Measurements from ENCODE around the gene EXD2.

DNA sequence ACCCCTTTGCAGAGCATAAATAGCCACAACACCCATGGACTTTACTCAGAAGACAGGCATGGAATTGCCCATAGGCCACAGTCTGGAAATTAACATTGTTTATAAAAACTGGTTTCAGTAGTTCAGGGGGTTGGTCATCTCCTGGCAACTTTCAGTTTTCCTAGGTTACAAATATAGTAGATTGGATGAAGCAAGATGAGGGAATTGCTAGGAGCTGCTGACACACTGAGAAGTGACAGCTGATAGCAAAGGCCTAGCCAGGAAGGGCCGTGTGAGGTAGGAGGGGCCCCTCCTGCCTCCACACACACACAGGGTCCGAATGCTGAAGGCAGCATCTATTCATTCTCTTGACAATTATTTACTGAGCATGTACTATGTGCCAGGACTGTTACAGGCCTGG, 76.9 kb downstream of the EXD2 start:
- TF ChIP-seq POLR2AphosphoS5 (IDR thresholded peaks at IDR 0.05; ENCODE audit: low read length), result no peak
- TF ChIP-seq, protein P1, sequence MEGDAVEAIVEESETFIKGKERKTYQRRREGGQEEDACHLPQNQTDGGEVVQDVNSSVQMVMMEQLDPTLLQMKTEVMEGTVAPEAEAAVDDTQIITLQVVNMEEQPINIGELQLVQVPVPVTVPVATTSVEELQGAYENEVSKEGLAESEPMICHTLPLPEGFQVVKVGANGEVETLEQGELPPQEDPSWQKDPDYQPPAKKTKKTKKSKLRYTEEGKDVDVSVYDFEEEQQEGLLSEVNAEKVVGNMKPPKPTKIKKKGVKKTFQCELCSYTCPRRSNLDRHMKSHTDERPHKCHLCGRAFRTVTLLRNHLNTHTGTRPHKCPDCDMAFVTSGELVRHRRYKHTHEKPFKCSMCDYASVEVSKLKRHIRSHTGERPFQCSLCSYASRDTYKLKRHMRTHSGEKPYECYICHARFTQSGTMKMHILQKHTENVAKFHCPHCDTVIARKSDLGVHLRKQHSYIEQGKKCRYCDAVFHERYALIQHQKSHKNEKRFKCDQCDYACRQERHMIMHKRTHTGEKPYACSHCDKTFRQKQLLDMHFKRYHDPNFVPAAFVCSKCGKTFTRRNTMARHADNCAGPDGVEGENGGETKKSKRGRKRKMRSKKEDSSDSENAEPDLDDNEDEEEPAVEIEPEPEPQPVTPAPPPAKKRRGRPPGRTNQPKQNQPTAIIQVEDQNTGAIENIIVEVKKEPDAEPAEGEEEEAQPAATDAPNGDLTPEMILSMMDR (IDR thresholded peaks at IDR 0.05 in 2 of 3, conservative IDR thresholded peaks at IDR 0.05 in 1 of 3; ENCODE audit: control insufficient read depth in 2 of 3, extremely low read depth in 1 of 3, insufficient read depth in 1 of 3, low read depth in 3 of 3, low read length in 3 of 3), result no peak
- TF ChIP-seq ZNF274 (IDR thresholded peaks at IDR 0.05; ENCODE audit: insufficient read depth, insufficient read length), result no peak
- no peak for TF ChIP-seq ESRRA (IDR thresholded peaks at IDR 0.05; ENCODE audit: low read length)
- TF ChIP-seq NFIC (IDR thresholded peaks at IDR 0.05; ENCODE audit: low read depth, low read length), result no peak
- TF ChIP-seq POLR2AphosphoS2 (IDR thresholded peaks at IDR 0.05; ENCODE audit: low read depth, low read length), result no peak
- no peak for TF ChIP-seq IRF4 (IDR thresholded peaks at IDR 0.05; ENCODE audit: low read depth, low read length)
- no peak for TF ChIP-seq ZNF24 (IDR thresholded peaks at IDR 0.05)
- TF ChIP-seq RELA (IDR thresholded peaks at IDR 0.05; ENCODE audit: borderline replicate concordance, partially characterized antibody), result no peak
- no peak for TF ChIP-seq TCF12 (IDR thresholded peaks at IDR 0.05; ENCODE audit: low read depth, low read length)
- no peak for TF ChIP-seq POLR2A (IDR thresholded peaks at IDR 0.05; ENCODE audit: low read depth, low read length)
- TF ChIP-seq, protein P2, sequence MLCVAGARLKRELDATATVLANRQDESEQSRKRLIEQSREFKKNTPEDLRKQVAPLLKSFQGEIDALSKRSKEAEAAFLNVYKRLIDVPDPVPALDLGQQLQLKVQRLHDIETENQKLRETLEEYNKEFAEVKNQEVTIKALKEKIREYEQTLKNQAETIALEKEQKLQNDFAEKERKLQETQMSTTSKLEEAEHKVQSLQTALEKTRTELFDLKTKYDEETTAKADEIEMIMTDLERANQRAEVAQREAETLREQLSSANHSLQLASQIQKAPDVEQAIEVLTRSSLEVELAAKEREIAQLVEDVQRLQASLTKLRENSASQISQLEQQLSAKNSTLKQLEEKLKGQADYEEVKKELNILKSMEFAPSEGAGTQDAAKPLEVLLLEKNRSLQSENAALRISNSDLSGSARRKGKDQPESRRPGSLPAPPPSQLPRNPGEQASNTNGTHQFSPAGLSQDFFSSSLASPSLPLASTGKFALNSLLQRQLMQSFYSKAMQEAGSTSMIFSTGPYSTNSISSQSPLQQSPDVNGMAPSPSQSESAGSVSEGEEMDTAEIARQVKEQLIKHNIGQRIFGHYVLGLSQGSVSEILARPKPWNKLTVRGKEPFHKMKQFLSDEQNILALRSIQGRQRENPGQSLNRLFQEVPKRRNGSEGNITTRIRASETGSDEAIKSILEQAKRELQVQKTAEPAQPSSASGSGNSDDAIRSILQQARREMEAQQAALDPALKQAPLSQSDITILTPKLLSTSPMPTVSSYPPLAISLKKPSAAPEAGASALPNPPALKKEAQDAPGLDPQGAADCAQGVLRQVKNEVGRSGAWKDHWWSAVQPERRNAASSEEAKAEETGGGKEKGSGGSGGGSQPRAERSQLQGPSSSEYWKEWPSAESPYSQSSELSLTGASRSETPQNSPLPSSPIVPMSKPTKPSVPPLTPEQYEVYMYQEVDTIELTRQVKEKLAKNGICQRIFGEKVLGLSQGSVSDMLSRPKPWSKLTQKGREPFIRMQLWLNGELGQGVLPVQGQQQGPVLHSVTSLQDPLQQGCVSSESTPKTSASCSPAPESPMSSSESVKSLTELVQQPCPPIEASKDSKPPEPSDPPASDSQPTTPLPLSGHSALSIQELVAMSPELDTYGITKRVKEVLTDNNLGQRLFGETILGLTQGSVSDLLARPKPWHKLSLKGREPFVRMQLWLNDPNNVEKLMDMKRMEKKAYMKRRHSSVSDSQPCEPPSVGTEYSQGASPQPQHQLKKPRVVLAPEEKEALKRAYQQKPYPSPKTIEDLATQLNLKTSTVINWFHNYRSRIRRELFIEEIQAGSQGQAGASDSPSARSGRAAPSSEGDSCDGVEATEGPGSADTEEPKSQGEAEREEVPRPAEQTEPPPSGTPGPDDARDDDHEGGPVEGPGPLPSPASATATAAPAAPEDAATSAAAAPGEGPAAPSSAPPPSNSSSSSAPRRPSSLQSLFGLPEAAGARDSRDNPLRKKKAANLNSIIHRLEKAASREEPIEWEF (IDR thresholded peaks at IDR 0.05; ENCODE audit: insufficient replicate concordance, low read depth, low read length), result no peak
- no peak for TF ChIP-seq BMI1 (IDR thresholded peaks at IDR 0.05; ENCODE audit: borderline replicate concordance)
